Astrocyte of the spinal cord (primary cell): ENCODE measurements around the gene DCPS.

Experiments used
- DNase-seq: peaks from one replicate; pipeline ENCODE4 v3.0.0; 2011; ENCODE audit warnings: low read depth, low spot score
- H3K4me3 ChIP-seq: 2 replicates; pipeline ENCODE4 v1.5.1; 2011; ENCODE audit warnings: low read depth, mild to moderate bottlenecking, low read length, moderate library complexity
- CTCF ChIP-seq: IDR thresholded peaks from 2 replicates; pipeline ENCODE4 v1.5.1; 2012; ENCODE audit warnings: low read depth, mild to moderate bottlenecking, low read length, inconsistent platforms
- in situ Hi-C: cut with HindIII; loops from 2 replicates; pipeline ENCODE4 v1.10.0; 2017; ENCODE audit warnings: low sequenced_read_pairs

The DCPS gene

GRCh38 chr11:126352163-126352562 lies 48.3 kb downstream of the DCPS start:
- in situ Hi-C loops: no loop called here
- H3K4me3 ChIP-seq: no peak overlapping the region
- no peak for DNase-seq
- no peak for TF ChIP-seq CTCF

GRCh38 chr11:126352934-126353801 lies 49.3 kb downstream of the DCPS start:
- no peak overlapping the region for H3K4me3 ChIP-seq
- in situ Hi-C loops: no loop called here
- no peak for TF ChIP-seq CTCF
- peak; percentile 62 for DNase-seq

- TF ChIP-seq CTCF: no peak
- peak overlapping the region; percentile 80 for H3K4me3 ChIP-seq
- in situ Hi-C loops: no loop called here
- no peak for DNase-seq
Measured at GRCh38 chr11:126354631-126355323, 50.9 kb downstream of the DCPS start.

- DNase-seq: peak; percentile 68
- H3K4me3 ChIP-seq: peak within 1 kb of the TSS; percentile 80
- in situ Hi-C loops: no loop called here
- TF ChIP-seq CTCF: no peak
Measured at GRCh38 chr11:126355324-126355925, 51.6 kb downstream of the DCPS start, which contains the start of gene ST3GAL4. TSS of gene ST3GAL4 (plus strand) at chr11:126355686. CDS start at chr11:126406156, 50,470 bp downstream.

GRCh38 chr11:126355926-126356897 lies 52.4 kb downstream of the DCPS start:
- no peak for DNase-seq
- TF ChIP-seq CTCF: no peak
- in situ Hi-C loops: no loop called here
- H3K4me3 ChIP-seq: peak overlapping the region; percentile 80
